Effector memory CD8-positive, alpha-beta T cell (primary cell): ENCODE data around the gene ANXA6.

Source experiments
- ATAC-seq: fragments of 150-1000 bp; cut with Tn5 transposase; replicated peaks from 2 replicates; pipeline ENCODE4 v1.10.0; 2021; ENCODE audit warnings: mild to moderate bottlenecking, moderate library complexity
- DNase-seq, 3 experiments: peaks; one replicate each; pipeline ENCODE4 v3.0.0; 2021
- H3K27ac Mint-ChIP-seq, 2 donors: one replicate each; pipeline ENCODE4 v1.8.0; 2022; ENCODE audit warnings: mild to moderate bottlenecking in 2 of 2, mixed read lengths in 2 of 2, moderate library complexity in 2 of 2
- H3K27me3 Mint-ChIP-seq, 2 donors: one replicate each; pipeline ENCODE4 v1.8.0; 2022; ENCODE audit warnings: mixed read lengths in 2 of 2
- H3K36me3 Mint-ChIP-seq: one replicate; pipeline ENCODE4 v1.8.0; 2022; ENCODE audit warnings: mild to moderate bottlenecking, moderate library complexity, mixed read lengths; ENCODE audit not compliant: insufficient read depth
- H3K4me1 Mint-ChIP-seq, 2 donors: one replicate each; pipeline ENCODE4 v1.8.0; 2022; ENCODE audit warnings: low read depth in 2 of 2, mixed read lengths in 2 of 2
- H3K4me3 Mint-ChIP-seq, 2 donors: one replicate each; pipeline ENCODE4 v1.8.0; 2022; ENCODE audit warnings: mild to moderate bottlenecking in 2 of 2, mixed read lengths in 2 of 2, moderate library complexity in 2 of 2
- H3K9me3 Mint-ChIP-seq, 2 donors: one replicate each; pipeline ENCODE4 v1.8.0; 2022; ENCODE audit warnings: mixed read lengths in 2 of 2

The ANXA6 gene

GRCh38 chr5:151141535-151141934 lies 16.0 kb downstream of the ANXA6 start:
- H3K27ac Mint-ChIP-seq = peak overlapping the region; percentile 90 to 96
- no peaks in the 10 kb centered on the region for H3K9me3 Mint-ChIP-seq
- peaks cover 86 to 88% of the 10 kb centered on the region in 2 donors for H3K4me1 Mint-ChIP-seq
- H3K27me3 Mint-ChIP-seq = no peaks in the 10 kb centered on the region
- DNase-seq = peak; percentile 40 to 46 (median 41)
- peak; percentile 40 for ATAC-seq
- H3K36me3 Mint-ChIP-seq = peaks cover 66% of the 10 kb centered on the region
- H3K4me3 Mint-ChIP-seq = peak overlapping the region; percentile 80 to 84

GRCh38 chr5:151140686-151141459 lies 16.7 kb downstream of the ANXA6 start:
- ATAC-seq (no peak), DNase-seq (no peak)
- Mint-ChIP-seq H3K9me3 (no peaks in the 10 kb centered on the region), H3K36me3 (peaks cover 71% of the 10 kb centered on the region), H3K4me3 (peak overlapping the region; percentile 80 to 84), H3K4me1 (peaks cover 83 to 84% of the 10 kb centered on the region in 2 donors), H3K27ac (peak overlapping the region; percentile 90 to 96), H3K27me3 (no peaks in the 10 kb centered on the region)

GRCh38 chr5:151139646-151140045 lies 17.9 kb downstream of the ANXA6 start:
- Mint-ChIP-seq H3K4me1 (peaks cover 73 to 76% of the 10 kb centered on the region in 2 donors), H3K4me3 (peak overlapping the region; percentile 59 to 71), H3K27ac (peak overlapping the region; percentile 90 to 95), H3K36me3 (peaks cover 74% of the 10 kb centered on the region), H3K9me3 (no peaks in the 10 kb centered on the region), H3K27me3 (no peaks in the 10 kb centered on the region)
- DNase-seq = no peak
- ATAC-seq = peak; percentile 39

- Mint-ChIP-seq H3K4me1 (peaks cover 67 to 71% of the 10 kb centered on the region in 2 donors), H3K27me3 (no peaks in the 10 kb centered on the region), H3K9me3 (no peaks in the 10 kb centered on the region), H3K27ac (peak overlapping the region; percentile 90 to 95), H3K36me3 (peaks cover 78% of the 10 kb centered on the region), H3K4me3 (peak overlapping the region; percentile 59 to 71)
- DNase-seq = peak; percentile 63 to 65 (median 64)
- peak; percentile 88 for ATAC-seq
These were observed 18.6 kb downstream of the ANXA6 start for GRCh38 chr5:151139015-151139414.

DNA sequence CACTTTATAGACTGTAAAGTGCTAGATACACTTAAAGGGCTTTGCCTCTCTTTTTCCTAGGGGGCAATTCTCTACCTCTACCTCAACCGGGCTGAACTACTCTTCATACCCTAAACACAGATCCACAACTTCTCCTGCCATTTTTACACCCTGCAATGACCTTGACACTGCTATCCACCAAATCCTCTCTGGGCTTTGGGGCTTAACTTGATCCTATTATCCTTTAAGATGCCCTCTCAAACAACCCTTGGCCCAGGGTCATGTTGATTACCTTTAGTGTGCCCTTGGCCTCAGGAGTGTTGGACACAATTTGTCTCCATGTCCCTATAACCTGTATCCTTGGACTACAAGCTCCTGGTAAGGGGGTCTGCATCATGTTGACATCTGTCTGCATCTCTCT lies 19.5 kb downstream of the ANXA6 start:
- Mint-ChIP-seq H3K27me3 (no peaks in the 10 kb centered on the region), H3K9me3 (no peaks in the 10 kb centered on the region), H3K27ac (peak overlapping the region; percentile 90 to 95), H3K36me3 (peaks cover 84% of the 10 kb centered on the region), H3K4me1 (peaks cover 57 to 66% of the 10 kb centered on the region in 2 donors), H3K4me3 (peak overlapping the region in 1 of 2 donors; percentile 71)
- ATAC-seq (no peak), DNase-seq (no peak)

DNA sequence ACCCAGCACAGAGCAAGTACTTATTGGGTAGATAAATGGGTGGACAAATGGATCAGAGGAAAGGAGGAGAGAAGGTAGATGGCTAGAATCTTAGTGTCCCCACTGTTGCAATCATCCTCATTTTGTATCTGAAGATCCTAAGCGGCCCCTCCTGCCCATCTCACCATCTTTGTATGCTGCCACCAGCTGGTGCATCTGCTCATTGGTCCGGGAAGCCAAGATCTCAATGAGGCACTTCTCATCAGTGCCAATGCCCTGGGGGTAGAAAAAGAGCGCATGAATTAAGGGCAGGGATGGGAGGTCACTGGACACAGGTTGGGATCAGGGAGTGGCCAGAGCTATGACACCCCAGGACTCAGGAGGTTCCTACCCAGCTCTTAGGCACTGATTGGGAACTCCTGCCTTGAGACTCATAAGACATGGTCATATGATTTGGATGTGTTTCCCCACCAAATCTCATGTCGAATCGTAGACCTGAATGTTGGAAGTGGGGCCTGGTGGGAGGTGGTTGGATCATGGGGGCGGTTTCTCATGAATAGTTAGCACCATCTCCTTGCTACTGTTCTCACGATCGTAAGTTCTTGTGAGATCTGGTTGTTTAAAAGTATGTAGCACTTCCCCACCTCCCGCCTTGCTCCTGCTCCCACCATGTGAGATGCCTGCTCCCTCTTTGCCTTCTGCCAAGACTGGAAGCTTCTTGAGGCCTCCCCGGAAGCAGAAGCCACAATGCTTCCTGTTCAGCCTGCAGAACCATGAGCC lies 20.3 kb downstream of the ANXA6 start:
- H3K9me3 Mint-ChIP-seq = no peaks in the 10 kb centered on the region
- H3K4me3 Mint-ChIP-seq = no peak overlapping the region

GRCh38 chr5:151134228-151134627 lies 23.4 kb downstream of the ANXA6 start:
- Mint-ChIP-seq H3K36me3 (peaks cover 94% of the 10 kb centered on the region), H3K9me3 (no peaks in the 10 kb centered on the region), H3K4me3 (no peak overlapping the region), H3K4me1 (peaks cover 28 to 36% of the 10 kb centered on the region in 2 donors), H3K27ac (peak overlapping the region; percentile 61 to 86), H3K27me3 (no peaks in the 10 kb centered on the region)
- no peak for DNase-seq
- no peak for ATAC-seq

More for the DNA sequence above, 20.3 kb downstream of the ANXA6 start:
- DNase-seq (no peak), ATAC-seq (no peak)
- Mint-ChIP-seq H3K27me3 (no peaks in the 10 kb centered on the region), H3K4me1 (peaks cover 49 to 60% of the 10 kb centered on the region in 2 donors), H3K36me3 (peaks cover 89% of the 10 kb centered on the region), H3K27ac (peak overlapping the region; percentile 90 to 95)

GRCh38 chr5:151132963-151133362 lies 24.6 kb downstream of the ANXA6 start:
- Mint-ChIP-seq H3K4me3 (no peak overlapping the region), H3K27ac (peak overlapping the region in 1 of 2 donors; percentile 61), H3K27me3 (no peaks in the 10 kb centered on the region), H3K4me1 (peaks cover 18 to 24% of the 10 kb centered on the region in 2 donors), H3K9me3 (no peaks in the 10 kb centered on the region), H3K36me3 (peaks cover 95% of the 10 kb centered on the region)
- no peak for DNase-seq
- peak; percentile 26 for ATAC-seq

DNA sequence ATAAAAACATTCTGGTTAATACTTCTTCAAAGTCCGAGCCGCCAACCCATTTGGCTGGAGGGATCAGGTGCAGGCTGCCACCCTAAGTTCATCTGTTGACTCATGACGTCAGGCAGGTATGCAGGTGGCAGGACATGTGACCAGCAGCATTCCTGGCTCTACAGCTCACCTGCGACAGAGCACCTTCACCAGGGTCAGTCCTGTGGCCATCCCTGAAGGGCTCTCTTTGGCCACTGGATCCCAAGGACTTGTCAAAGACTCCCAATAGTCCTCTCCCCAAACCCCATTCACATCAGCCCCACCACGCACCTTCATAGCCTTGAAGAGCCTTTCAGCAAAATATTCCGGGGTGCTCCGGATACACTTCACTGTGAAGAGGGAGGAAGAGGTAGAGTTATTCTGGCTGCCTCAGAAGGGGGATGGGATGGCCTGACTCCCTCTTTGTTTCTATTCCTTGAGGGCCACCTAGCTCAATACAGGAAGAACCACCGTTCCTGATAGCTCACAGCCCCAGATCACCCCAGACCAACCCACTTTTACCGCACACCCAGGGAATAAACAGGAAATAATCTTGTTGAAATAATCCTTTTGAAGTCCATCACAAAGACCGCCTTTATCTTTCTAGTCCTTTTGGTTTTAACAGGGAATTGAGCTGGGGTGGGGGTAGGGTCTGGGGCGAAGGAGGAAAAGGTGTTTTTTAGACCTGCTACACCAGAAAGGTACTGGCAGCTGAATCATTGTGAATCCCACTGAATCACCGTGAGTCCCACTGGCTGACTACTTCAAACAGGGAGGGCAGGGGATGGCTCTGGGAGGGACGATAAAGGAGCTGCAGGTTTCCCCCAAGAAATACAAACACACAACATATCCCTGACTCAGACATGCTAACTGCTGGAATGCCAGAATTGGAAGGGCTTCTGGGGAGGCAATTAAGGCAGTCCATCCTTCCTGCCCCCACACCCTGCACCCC lies 26.4 kb downstream of the ANXA6 start:
- Mint-ChIP-seq H3K4me1 (peaks cover 16 to 24% of the 10 kb centered on the region in 2 donors), H3K36me3 (peaks cover 92% of the 10 kb centered on the region), H3K27me3 (no peaks in the 10 kb centered on the region), H3K27ac (peak overlapping the region; percentile 23 to 89), H3K9me3 (no peaks in the 10 kb centered on the region), H3K4me3 (no peak overlapping the region)
- ATAC-seq = no peak
- DNase-seq = no peak

DNA sequence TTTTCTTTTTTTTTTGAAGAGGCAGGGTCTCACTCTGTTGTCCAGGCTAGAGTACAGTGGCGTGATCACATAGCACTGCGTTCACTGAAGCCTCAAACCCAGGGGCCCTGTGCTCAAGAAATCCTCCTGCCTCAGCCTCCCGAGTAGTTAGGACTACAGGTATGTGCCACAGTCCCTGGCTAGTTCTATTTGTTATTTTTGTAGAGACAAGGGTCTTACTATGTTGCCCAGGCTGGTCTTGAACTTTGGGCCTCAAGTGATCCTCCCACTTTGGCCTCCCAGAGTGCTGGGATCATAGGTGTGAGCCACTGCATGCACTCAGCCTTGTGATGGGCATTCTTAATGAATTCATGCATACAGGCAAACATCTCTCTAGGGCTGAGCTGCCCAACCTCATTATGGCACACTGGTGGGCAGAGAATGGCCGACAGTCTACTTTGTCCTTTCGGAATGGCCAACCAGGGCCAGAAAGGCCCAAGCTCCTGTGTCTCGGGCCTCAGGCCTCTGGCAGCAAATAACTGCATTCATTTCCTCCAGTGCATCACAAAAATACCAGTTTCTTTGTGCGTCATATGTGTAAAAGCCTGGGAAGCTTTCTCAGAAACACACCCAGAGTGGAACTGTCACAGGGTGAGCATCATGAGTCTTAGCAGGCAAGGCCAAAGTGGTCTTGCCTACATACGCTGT lies 27.2 kb downstream of the ANXA6 start:
- Mint-ChIP-seq H3K36me3 (peaks cover 89% of the 10 kb centered on the region), H3K9me3 (no peaks in the 10 kb centered on the region), H3K27me3 (no peaks in the 10 kb centered on the region), H3K27ac (peak overlapping the region; percentile 28 to 89), H3K4me1 (peaks cover 20 to 24% of the 10 kb centered on the region in 2 donors), H3K4me3 (no peak overlapping the region)
- no peak for ATAC-seq
- no peak for DNase-seq

GRCh38 chr5:151128817-151129216 lies 28.8 kb downstream of the ANXA6 start:
- peaks cover 88% of the 10 kb centered on the region for H3K36me3 Mint-ChIP-seq
- H3K4me3 Mint-ChIP-seq = no peak overlapping the region
- H3K4me1 Mint-ChIP-seq = peaks cover 24 to 27% of the 10 kb centered on the region in 2 donors
- H3K27ac Mint-ChIP-seq = peak overlapping the region; percentile 19 to 61
- H3K9me3 Mint-ChIP-seq = no peaks in the 10 kb centered on the region
- ATAC-seq (no peak), DNase-seq (no peak)
- no peaks in the 10 kb centered on the region for H3K27me3 Mint-ChIP-seq

DNA sequence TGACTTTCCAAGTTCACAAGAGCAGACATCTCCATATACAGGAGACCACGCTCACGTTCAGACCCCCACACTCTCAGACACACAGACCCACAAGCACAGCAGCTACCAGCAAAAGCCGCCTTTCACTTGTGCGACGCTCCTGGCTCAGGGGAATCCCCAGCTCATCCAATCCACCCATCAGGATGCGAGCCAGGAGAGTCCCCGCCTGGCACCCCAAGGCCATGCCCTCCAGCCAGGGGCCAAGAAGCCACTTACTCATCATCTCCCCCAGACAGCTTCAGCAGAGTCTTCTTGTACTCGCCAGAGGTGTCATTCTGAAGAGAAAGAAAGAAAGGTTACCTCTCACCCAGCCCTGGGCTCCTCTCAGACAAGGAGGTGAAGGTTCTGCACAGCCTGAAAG lies 29.7 kb downstream of the ANXA6 start:
- ATAC-seq = no peak
- Mint-ChIP-seq H3K4me3 (no peak overlapping the region), H3K27ac (peak overlapping the region; percentile 61 to 71), H3K9me3 (no peaks in the 10 kb centered on the region), H3K36me3 (peaks cover 91% of the 10 kb centered on the region), H3K4me1 (peaks cover 24 to 25% of the 10 kb centered on the region in 2 donors), H3K27me3 (no peaks in the 10 kb centered on the region)
- DNase-seq = no peak
